DOHH2 (cell line): ENCODE data around the gene RNF111.

ENCODE experiments used
- H3F3A ChIP-seq: fragments of 200-600 bp; sonication (generic), shearing (Covaris generic); 2 replicates; pipeline ENCODE4 v1.6.0; 2016; ENCODE audit warnings: antibody characterized with exemption, mild to moderate bottlenecking; ENCODE audit not compliant: control insufficient read depth, insufficient read depth
- H3K27ac ChIP-seq: fragments of 200-600 bp; sonication (generic); 2 replicates; pipeline ENCODE4 v1.5.1; 2014; ENCODE audit warnings: low read depth, mild to moderate bottlenecking, low read length, moderate library complexity
- H3K27me3 ChIP-seq: fragments of 200-600 bp; sonication (generic); 2 replicates; pipeline ENCODE4 v1.6.1; 2014; ENCODE audit warnings: mild to moderate bottlenecking, low read length, mixed read lengths; ENCODE audit not compliant: control insufficient read depth
- H3K36me3 ChIP-seq: fragments of 200-600 bp; sonication (generic); 2 replicates; pipeline ENCODE4 v1.6.1; 2014; ENCODE audit warnings: mild to moderate bottlenecking, low read length, moderate library complexity, mixed read lengths; ENCODE audit not compliant: control insufficient read depth
- H3K4me1 ChIP-seq: fragments of 200-600 bp; sonication (generic); 2 replicates; pipeline ENCODE4 v1.6.1; 2014; ENCODE audit warnings: mild to moderate bottlenecking, low read length, mixed read lengths; ENCODE audit not compliant: control insufficient read depth
- H3K4me2 ChIP-seq: fragments of 200-600 bp; sonication (generic); 2 replicates; pipeline ENCODE4 v1.6.0; 2014; ENCODE audit warnings: mild to moderate bottlenecking, low read length, moderate library complexity
- H3K4me3 ChIP-seq: fragments of 200-600 bp; sonication (generic); 2 replicates; pipeline ENCODE4 v1.5.1; 2014; ENCODE audit warnings: mild to moderate bottlenecking, low read length, mixed read lengths
- H3K79me2 ChIP-seq: fragments of 200-600 bp; sonication (generic); 2 replicates; pipeline ENCODE4 v1.6.1; 2014; ENCODE audit warnings: mild to moderate bottlenecking, low read length, mixed read lengths; ENCODE audit not compliant: control insufficient read depth
- H3K9me2 ChIP-seq: fragments of 200-600 bp; sonication (generic); replicated peaks from 2 replicates; pipeline ENCODE4 v1.6.1; 2014; ENCODE audit warnings: mild to moderate bottlenecking, low read length, mixed read lengths; ENCODE audit not compliant: control insufficient read depth
- H3K9me3 ChIP-seq: fragments of 200-600 bp; sonication (generic); 2 replicates; pipeline ENCODE4 v1.6.1; 2014; ENCODE audit warnings: antibody characterized with exemption, low read length, mixed read lengths; ENCODE audit not compliant: control insufficient read depth, insufficient read depth
- H4K20me1 ChIP-seq: fragments of 200-600 bp; sonication (generic); 2 replicates; pipeline ENCODE4 v1.6.0; 2014; ENCODE audit warnings: low read depth, mild to moderate bottlenecking, antibody characterized with exemption, low read length, moderate library complexity; ENCODE audit not compliant: control insufficient read depth, insufficient read depth
- CTCF ChIP-seq: fragments of 200-600 bp; sonication (generic); IDR thresholded peaks from one replicate; pipeline ENCODE4 v1.5.1; 2014; ENCODE audit warnings: antibody characterized with exemption, mild to moderate bottlenecking, low read depth, low read length; ENCODE audit not compliant: poor library complexity, severe bottlenecking
- EZH2phosphoT487 ChIP-seq: fragments of 200-600 bp; sonication (generic); IDR thresholded peaks from 2 replicates; pipeline ENCODE4 v1.6.1; 2017; ENCODE audit warnings: borderline replicate concordance, mild to moderate bottlenecking, antibody characterized with exemption, low read length, moderate library complexity, mixed read lengths

Gene RNF111

DNA sequence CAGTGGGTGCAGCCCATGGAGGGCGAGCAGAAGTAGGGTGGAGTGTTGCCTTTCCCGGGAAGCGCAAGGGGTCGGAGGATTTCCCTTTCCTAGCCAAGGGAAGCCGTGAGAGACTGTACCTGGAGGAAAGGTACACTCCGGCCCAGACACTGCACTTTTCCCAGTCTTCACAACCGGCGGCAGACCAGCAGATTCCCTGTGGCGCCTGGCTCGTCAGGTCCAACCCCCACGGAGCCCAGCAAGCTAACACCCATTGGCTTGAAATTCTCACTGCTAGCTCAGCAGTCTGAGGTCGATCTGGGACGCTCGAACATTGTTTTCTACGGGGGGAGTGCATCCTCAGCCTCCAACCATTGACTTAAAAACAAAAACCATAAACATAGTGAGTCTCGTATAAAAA lies 144.0 kb downstream of the RNF111 start:
- Histone ChIP-seq H3K36me3 (peaks cover 99% of the 10 kb centered on the region), H3K4me2 (no peak overlapping the region), H3K27me3 (no peaks in the 10 kb centered on the region), H3K79me2 (peaks cover 44% of the 10 kb centered on the region), H3K9me2 (no peaks in the 10 kb centered on the region), H3K4me3 (no peak overlapping the region), H3K4me1 (peaks cover 9% of the 10 kb centered on the region), H3F3A (no peaks in the 10 kb centered on the region; the same call in 1 of the 2 replicates), H3K27ac (no peak overlapping the region), H4K20me1 (no peaks in the 10 kb centered on the region), H3K9me3 (no peaks in the 10 kb centered on the region; the same call in 1 of the 2 replicates)
- no peak for TF ChIP-seq CTCF
- no peak for TF ChIP-seq EZH2phosphoT487

- no peaks in the 10 kb centered on the region; the same call in 1 of the 2 replicates for H3F3A ChIP-seq
- H3K4me1 ChIP-seq, result peaks cover 4% of the 10 kb centered on the region
- H3K36me3 ChIP-seq, result peaks cover 99% of the 10 kb centered on the region
- TF ChIP-seq CTCF (no peak), EZH2phosphoT487 (no peak)
- peaks cover 38% of the 10 kb centered on the region for H3K79me2 ChIP-seq
- H3K9me2 ChIP-seq, result no peaks in the 10 kb centered on the region
- no peak overlapping the region for H3K27ac ChIP-seq
- no peak overlapping the region for H3K4me3 ChIP-seq
- H3K4me2 ChIP-seq, result no peak overlapping the region
- H3K9me3 ChIP-seq, result no peaks in the 10 kb centered on the region; the same call in 1 of the 2 replicates
- H4K20me1 ChIP-seq, result no peaks in the 10 kb centered on the region
- H3K27me3 ChIP-seq, result no peaks in the 10 kb centered on the region
Measured at GRCh38 chr15:59131969-59132562, 144.6 kb downstream of the RNF111 start.

DNA sequence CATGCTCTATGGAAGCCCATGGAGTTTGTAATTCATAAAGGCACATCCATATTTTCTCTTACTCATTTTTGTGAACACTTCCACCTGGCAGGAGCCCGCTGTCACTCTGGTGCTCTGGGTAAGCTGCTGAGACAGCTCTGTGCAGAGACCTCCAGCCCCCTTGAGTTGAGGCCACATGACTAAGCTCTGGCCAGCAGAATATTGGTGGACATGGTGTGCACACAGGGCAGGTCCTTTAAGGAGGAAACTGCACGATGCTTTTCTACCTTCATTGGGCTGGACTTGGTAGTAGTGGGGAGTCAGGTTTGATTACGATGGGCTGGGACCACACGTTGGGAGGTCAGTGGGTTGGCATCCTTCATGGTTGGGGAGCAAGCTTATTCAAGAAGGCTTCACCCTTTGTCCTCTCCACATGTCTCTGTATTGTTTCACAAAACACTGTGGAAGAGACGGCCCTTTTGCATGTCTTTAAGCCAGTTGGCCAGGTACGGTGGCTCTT lies 146.5 kb downstream of the RNF111 start:
- no peak for TF ChIP-seq EZH2phosphoT487
- TF ChIP-seq CTCF, result no peak
- H3K27me3 ChIP-seq, result no peaks in the 10 kb centered on the region
- no peaks in the 10 kb centered on the region; the same call in 1 of the 2 replicates for H3K9me3 ChIP-seq
- H3K36me3 ChIP-seq, result peaks cover 99% of the 10 kb centered on the region
- peaks cover 5% of the 10 kb centered on the region; the same call in 1 of the 2 replicates for H3F3A ChIP-seq
- peaks cover 19% of the 10 kb centered on the region for H3K79me2 ChIP-seq
- no peaks in the 10 kb centered on the region for H3K4me1 ChIP-seq
- no peak overlapping the region for H3K4me3 ChIP-seq
- no peak overlapping the region for H3K4me2 ChIP-seq
- H4K20me1 ChIP-seq, result no peaks in the 10 kb centered on the region
- no peaks in the 10 kb centered on the region for H3K9me2 ChIP-seq
- H3K27ac ChIP-seq, result no peak overlapping the region
